ENCODE results near the gene CDC73.

DNA sequence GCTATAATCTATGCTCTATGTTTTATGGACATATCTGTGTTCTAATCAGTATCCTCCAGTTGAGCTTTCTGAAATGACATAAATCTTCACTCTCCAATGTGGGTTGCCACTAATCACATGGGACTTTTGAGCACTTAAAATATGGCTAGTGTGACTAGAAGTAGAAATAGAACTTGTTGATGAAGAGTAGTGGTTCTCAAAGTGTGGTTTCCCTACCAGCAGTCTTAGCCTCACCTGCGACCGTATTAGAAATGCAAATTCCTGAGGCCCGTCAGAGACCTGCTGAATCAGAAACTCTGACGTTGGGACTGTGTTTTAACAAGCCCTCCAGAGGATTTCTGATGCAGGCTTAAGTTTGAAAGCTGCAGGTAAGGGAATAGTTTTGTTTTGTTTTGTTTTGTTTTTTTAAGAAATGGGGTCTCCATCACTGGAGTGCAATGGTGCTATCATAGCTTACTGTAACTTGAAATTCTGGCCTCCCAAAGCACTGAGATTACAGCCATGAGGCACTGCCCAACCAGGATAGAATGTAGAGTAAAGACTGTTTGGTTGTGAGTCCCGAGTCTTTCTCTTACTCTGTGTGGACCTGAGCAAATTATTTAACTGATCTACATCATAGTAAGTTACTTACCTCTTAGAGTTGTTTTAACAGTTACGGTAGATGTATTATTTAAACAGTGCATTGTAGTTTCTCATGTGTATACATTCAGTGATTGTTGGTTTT, 38.3 kb upstream of the CDC73 start:
- TF ChIP-seq ZFP3 (CRISPR knock-in tag; IDR thresholded peaks at IDR 0.05) (no peak), ZC3H10 (CRISPR knock-in tag; IDR thresholded peaks at IDR 0.05) (no peak), CSDC2 (CRISPR knock-in tag; IDR thresholded peaks at IDR 0.05) (no peak), PPARA (CRISPR knock-in tag; IDR thresholded peaks at IDR 0.05; ENCODE audit: borderline replicate concordance) (no peak), RARB (CRISPR knock-in tag; IDR thresholded peaks at IDR 0.05) (no peak), TOX (CRISPR knock-in tag; IDR thresholded peaks at IDR 0.05; ENCODE audit: borderline replicate concordance) (no peak), ARNTL (CRISPR knock-in tag; IDR thresholded peaks at IDR 0.05; ENCODE audit: borderline replicate concordance, low read depth) (no peak), SNAI2 (CRISPR knock-in tag; IDR thresholded peaks at IDR 0.05) (no peak)
- TF ChIP-seq, protein P1, sequence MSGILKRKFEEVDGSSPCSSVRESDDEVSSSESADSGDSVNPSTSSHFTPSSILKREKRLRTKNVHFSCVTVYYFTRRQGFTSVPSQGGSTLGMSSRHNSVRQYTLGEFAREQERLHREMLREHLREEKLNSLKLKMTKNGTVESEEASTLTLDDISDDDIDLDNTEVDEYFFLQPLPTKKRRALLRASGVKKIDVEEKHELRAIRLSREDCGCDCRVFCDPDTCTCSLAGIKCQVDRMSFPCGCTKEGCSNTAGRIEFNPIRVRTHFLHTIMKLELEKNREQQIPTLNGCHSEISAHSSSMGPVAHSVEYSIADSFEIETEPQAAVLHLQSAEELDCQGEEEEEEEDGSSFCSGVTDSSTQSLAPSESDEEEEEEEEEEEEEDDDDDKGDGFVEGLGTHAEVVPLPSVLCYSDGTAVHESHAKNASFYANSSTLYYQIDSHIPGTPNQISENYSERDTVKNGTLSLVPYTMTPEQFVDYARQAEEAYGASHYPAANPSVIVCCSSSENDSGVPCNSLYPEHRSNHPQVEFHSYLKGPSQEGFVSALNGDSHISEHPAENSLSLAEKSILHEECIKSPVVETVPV (CRISPR knock-in tag; IDR thresholded peaks at IDR 0.05): no peak

Data from SK-N-SH treated with all-trans-retinoic acid at 6 μM for 48 hours (cell line).